Stimulated activated CD4-positive, alpha-beta T cell treated with anti-CD3 and anti-CD28 coated beads, Interleukin-2, amount 100 ng/mL, for 24 hours (primary cell): ENCODE data around the gene KIRREL3.

Experiments
- DNase-seq, 2 donors: peaks; one replicate each; pipeline ENCODE4 v3.0.0-alpha.2; 2020

The KIRREL3 gene

DNA sequence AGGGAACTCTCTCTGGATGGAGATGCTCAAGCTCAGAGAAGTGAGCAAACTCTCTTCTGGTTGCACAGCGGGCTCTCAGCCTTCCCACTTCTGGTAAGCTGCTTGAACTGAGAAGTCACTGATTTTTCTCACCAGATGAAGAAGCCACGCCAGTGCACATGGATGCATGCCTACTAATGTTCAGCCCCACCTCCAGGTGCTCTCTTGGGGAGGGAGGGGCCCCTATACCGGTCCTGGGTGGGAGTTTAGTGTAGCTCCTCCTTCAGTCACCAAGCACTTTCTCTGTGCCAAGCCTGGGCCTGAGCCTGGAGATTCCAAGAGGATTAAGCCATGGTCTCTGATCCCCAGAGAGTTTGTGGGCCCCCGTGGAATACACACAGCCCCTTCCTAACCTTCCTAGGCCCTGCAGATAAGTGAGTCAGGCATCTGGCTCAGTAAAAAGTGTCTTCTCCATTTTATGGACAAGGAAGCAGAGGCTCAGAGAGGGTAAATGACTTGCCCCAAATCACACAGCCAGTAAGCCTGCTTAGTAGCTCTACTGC, 502.9 kb downstream of the KIRREL3 start:
- no peak for DNase-seq

DNA sequence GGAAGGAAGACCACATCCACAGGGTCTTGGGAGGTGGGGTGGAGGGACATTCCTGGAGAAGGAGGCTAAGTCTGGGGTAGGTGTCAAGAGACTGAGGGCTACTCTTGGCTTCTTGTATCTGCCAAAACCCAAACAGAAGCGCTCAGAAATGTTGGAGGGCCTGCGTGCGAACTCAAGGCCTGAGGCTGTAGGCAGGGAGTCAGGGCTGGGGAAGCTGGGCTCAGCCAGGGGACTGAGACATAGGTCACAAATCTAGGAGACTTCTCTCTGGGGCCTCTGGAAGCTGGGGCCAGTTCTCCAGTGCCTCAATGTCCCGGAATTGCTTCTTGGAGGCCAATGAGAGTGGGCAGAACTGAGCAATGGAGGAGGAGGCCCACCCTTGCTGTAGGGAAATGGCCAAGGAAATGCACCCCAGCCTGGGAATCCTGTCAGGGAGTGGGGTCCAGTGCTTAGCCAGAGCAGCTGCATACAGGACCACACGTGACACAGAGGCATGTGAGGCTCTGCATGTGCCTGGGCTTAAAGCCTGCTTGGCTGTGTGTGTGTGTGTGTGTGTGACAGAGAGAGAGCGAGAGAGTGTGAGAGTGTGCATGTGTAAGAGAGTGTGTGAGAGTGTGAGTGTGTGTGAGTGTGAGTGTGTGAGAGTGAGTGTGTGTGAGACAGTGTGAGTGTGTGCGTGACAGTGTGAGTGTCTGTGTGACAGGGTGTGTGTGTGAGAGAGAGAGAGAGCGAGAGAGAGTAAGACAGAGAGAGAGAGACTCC, 503.8 kb downstream of the KIRREL3 start:
- DNase-seq: no peak

DNA sequence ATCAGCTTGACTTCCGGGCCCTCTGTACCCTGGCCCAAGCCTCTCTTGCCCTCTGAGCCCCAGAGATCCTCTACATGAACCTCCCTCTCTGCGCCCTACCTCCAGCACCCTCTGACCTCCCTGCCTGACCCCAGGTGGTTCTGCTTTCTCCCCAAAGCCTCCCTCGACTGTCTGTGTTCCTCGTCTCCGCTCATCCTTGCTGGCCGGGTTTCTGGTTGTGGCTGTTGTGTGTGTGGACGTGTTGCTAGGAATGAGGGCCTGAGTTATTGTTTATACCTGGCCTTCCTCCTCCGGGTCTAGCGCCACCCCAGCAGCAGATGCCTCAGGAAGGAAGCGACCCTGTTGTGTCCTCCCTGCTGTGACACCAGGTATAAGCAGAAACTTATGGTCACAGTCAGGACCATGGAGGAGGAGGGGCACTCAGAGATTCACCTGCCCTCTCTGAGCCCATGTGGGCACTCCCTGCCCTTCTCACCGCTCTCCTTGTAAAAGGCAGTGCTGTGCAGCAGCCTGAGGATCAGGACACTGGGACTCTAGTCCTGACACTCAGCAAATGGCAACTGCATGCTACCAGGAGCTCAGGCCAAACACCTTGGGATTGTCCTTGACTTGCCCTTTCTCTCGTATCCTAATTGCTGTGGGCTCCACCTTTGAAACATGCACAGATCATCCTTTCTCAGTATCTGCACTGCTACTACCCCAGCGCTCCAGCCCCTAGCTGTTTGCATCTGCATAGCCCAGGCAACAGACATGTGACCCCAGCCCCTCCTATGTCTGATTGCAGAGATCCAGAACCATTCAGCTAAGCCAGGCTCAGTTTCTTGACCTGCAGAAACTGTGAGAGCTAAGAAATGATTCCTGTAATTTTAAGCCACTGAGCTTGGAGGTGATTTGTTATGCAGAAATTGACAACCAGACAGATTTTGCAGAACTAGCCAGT, 505.0 kb downstream of the KIRREL3 start:
- DNase-seq: no peak

DNA sequence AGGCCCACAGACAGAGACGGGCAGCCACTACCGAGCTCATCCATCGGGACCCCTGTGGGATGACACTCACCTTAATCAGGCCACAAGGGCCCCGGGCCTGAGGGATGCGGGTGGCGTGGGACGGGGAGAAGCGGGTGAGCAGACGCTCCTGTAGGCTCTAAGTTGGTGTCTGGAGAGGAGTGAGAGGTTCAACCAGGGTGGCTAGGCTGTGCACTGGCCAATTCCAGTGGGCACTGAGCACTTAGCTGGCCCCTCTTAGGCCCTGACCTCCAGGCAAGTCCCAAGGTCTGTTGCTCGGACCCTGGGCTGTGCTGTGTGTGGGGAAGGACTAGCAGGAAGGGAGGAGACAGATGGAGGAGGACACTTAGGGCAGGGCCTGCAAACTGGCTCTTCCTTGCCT, 505.7 kb downstream of the KIRREL3 start:
- DNase-seq: no peak

DNA sequence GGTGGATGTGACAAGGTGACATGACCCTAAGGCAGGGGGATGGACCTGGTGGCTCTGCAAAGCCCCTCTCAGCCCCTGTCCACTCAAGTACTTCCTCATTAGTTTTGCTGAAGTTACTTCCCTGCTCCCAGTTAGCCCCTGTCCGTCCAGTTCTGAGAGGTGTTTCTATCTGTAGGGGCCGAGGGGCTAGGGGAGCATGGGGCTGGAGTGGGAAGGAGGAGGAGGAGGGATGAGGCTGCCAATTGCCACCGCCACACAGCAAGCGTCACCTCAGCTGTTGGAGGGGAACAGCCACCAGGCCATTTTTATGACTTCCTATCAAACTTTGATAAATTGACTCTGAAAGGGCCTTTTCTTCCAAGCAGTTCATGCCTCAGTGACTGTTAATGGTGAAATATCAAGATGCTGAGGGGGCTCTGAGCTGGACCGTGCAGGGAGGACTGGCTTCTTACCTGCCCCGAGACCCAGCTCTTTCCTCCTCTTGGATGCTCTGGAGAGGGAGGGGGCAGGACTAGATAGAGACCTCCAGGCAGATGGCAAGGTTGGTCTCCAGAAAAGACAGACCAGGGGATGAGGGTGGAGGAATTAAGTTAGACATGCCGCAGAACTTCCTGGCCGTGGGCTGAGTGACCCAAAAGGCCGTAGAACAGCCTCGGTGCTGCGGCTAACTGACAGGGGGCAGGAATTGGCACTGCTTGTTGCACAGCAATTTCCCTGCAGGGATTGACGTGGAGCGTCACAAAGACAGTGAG, 508.1 kb downstream of the KIRREL3 start:
- no peak for DNase-seq

DNA sequence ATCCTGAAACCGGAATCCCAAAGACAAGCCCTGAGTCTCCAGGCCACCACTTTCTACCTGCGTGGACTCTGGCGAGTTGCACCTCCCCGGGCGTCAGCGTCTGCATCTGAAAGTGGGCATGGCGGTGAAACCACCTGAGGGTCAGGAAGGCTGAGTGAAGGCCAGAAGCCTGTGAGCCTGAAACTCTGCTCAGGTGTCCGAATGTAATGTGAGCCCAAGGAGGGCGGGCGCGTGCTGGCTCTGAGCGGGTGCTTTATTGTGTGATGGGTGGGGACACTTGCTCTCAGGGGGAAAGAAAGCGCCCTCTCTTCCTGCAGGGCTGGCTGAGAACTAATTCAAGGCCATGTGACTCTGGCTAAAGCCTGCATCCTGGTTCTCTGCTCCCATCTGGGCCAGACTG, 509.5 kb downstream of the KIRREL3 start:
- DNase-seq: no peak

DNA sequence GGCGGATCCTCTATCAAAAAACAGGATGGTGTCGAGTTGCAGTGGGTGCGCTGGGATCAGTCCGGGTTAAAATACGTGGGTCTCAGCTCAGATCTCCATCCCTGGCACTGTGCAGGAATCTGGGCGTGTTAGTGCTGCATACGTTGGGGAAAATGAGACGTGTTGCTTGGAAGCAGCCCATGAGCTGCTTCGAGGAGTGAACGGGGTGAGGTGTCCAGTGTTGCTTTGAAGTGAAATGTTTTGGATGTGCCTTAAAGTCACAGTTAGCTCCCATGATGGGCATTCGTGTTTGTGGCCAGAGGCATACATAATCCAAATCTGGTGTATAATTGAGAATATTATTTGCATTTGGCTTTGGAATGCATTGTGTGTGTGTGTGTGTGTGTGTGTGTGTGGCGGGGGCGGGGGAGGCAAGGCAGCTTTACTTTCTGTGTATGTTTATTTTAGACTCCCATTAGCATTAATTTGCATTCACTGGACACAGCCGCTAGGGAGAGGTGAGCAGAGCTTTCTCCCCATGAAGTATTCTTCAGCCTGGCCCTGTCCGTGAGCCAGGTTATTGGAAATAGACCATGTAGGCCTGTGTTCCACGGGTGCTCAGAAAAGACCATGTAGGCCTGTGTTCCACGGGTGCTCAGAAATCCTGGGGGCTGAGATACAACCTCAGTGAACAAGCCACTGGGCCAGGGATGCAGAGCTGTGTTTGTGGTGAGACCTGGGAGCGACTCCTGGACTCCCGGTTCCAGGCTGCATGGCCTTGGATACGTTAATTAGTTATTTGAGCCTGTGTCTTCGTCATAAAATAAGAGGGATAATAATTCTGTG, 510.5 kb downstream of the KIRREL3 start:
- no peak for DNase-seq

DNA sequence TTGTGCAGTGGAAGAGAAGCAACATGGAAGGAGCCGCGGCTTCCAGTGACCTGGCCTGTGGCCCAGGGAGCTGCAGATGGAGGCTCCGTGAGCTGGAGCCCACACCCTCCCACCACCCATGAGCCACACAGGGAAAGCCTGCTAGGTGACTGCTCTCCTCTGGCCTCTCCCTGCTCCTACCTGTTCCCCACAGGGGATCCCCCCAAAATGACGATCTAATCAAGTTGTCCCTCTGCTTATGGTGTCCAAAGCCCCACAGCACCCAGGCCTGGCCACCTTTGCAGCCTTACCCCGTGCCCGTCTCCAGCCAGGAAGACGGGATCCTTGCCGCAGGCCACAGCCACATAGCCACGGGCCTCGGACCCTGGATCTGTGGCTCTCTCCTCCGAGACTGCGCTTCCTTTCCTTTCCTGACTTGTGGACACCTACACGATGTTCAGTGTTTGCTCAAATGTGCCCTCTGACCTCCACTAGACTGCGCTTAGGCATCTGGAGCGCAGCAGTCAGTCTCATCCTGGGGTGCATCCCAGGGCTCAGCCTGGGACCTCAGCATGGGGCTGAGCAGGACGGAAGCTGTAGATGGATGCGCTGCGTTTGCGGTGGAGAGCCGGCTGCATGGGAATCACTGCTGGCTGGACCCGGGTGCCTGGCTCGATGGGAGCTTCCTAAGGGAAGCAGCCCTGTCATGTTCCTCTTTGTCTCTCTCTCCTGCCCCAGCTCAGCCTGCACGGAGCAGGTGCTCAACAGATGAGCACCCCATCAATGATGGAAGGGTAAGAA, 511.8 kb downstream of the KIRREL3 start:
- DNase-seq: no peak

DNA sequence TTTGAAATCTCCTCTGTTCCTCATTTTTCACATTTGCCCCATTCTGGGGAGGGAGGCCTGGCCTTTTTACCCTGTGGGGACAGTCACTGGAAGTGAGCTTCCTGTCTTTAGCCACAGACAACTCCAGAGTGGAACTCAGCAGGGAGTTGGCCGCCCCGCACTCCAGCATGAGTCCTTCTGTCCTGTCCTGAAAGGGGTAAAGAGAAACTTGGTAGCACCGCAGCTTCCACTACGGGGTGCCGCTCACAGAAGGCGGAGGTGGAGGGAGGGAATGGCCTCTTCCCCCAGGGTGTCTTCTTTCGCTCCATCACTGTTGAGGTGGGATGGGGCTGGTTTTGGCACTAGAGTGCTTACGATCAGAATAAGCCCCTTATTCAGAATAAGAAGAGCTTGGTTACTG, 512.9 kb downstream of the KIRREL3 start:
- DNase-seq: no peak

DNA sequence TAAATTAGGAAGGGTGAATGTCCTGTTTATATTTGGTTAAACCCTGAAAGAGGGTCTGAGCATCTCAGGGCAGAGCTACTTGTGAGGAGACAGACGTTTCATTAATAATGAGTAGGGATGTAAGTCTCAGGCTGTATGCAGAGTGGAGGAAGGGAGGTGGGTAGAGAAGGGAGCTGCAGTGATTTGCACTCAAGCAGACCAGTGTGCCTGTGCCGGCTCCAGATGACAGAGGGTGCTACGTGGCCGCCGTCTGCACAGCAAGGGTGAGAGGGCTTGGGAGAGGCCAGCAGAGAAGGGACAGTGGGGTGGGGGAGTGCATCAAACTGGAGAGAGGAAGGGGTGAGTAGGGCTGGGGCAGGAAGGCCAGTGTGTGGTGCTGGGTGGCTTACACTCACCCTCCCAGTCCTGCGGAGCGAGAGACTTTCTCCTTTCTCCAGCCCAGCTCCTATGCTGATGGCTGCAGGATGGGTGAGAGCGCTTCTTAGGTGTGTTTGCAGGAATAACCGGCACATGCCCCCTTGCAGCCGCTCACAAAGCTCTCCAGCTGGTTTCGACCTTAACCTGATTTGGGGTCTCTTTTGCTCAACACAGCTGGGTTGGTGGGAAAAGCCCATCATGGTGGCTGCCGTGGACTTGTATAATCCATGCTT, 514.5 kb downstream of the KIRREL3 start:
- no peak for DNase-seq

DNA sequence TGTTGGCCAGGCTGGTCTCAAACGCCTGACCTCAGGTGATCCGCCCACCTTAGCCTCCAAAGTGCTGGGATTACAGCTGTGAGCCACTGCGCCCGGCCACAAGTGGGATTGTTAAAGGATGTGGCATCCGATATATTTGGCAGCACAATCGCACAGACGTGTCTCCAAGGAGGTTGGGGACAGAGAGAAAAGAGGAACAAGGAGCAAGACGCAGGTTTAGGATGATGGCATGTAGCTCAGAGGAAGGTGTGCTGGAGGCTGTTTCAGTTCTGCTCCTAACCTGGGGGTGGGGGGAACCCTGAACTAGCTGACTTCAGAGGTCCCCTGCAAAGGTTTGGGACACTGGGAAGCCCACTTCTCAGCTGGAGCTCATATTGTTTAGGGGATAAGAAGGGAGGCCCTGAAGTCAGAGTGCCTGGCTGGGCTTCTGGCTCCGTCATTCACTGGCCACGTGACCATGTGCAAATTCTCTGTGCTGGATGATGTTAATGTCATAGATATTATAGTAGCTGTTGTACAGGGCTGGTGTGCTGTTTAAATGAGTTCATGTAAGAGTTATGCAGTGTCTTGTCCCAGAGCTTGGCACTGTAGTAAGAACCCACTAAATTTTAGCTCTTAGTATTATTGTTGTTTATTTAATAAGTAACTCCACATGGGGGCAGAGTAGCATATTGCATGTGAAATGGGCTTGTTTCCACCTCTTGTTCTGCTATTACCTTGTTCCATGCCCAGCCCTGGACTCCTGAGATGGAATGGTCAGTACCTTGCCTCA, 515.4 kb downstream of the KIRREL3 start:
- DNase-seq: no peak

DNA sequence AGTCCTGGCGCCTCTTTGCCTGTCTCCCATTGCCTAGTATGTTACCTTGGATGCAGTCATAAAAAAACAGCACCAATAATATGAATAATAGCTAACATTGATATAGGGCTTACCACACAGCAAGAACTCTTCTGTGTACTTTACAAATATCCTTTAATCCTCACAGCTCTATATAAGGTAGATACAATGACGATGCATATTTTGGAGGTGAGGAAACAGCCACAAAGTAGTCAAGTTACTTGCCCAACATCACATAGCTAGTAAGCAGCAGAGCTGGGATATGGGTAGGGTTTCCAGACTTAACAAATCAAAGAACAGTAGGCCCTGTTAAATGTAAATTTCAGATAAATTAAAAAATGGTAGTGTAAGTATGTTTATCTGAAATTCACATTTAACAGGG, 516.3 kb downstream of the KIRREL3 start:
- no peak for DNase-seq

DNA sequence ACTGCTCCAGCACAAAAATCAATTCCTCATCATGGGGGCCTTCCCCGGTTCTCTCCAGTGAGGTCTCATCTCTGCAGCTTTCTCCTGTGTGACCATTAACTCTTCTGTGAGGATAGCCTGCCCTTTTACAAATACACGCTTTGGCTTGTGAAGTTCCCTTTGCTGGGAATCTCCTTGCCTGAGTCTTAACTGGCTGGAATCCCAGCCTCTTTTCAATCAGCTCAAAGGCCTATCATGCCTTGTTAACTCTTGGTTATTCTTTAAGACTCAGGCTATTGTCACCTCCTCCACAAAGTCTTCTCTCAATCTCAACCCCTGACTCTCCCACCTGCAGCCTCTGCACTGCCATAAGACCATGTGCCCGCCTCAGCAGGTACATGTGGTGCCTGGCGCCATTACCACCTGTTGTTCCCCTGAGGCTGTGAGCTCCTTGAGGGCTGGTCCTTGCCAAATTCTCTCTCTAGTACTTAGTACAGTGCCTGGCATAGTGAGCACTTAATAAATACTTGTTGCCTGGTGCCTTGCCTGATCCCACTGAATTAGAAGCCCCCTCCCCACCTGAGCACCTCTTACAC, 516.9 kb downstream of the KIRREL3 start:
- no peak for DNase-seq

DNA sequence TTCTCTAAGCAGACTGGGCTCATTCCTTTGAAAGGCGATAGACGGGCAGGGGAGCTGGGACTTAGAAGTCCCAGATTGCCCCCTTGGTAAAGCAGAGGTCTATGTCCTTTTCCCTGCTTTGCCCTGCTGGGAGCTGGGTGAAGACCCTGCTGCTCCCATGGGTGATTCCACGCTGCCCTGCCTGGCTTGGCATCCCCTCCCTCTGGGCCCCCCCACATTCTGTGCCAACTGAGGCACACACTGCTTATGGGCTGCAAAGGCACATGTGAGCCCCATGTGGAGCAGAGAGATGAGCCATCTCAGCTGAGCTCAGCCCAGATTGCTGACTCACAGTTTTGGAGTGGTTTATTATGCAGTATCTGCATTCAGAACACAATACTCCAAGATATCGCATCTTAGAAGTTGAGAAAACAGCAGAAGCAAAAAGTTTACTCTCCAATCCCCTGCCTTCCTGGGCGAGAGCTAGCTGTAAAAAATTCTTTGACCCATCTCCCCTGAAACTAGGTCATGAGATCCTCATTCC, 517.9 kb downstream of the KIRREL3 start:
- DNase-seq: no peak

DNA sequence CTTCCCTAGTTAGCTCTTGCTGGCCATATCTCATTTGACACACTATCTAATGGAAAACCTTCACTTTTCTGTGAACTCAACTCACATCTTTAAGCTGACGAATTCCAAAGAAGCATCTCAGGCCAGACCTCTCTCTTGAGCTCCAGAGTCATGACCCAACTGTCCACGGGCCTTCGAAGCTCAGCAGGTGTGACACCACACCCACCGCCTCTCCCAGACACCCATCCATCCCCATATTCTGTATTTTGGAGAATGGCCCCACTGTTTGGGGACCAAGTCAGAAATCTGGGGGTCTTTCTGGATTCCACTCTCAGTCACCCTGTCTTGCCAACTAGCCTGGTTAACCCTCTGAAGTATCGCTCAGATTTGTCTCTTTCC, 519.3 kb downstream of the KIRREL3 start:
- DNase-seq: no peak

DNA sequence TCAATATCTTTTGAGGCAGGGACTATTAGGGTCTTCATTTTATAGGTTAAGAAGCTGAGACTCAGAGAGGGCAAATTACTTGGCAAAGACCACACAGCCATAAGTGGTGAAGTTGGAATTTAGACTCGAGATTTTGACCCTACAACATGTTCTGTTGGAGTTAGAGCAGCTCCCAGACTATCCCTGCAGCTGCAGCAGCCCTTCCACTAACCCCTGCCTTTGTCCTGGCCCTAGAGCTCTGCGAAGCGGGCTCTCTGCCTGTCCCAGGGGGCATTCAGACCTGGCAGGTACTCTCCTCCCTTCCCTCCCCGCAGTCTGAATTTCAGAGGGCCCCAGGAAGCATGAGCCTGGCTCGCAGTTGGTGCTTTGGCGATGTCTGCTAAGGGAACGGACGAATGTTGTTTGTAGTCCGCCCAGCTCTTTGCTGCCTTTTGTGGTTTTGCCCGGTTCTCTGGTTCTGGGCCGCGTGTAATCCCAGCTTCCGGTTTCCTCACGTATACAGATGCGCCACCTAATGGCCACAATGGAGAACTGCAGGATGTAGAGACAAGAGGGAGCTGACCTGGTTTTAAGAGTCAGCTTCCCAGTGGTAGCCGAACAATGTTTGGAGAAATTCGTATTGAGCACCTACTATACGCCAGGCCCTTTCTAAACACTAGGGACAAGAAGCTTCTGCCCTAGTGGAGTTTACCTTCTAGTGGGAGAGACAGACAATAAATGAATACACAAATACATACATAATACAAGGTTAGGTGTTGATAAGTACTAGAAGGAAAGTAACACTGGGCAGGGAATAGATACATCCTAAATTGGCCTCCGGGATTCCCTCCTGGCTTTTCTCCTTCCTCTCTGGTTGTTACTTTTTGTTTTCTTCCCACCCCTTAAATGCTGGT, 519.9 kb downstream of the KIRREL3 start:
- peak; percentile 66 to 69 for DNase-seq

DNA sequence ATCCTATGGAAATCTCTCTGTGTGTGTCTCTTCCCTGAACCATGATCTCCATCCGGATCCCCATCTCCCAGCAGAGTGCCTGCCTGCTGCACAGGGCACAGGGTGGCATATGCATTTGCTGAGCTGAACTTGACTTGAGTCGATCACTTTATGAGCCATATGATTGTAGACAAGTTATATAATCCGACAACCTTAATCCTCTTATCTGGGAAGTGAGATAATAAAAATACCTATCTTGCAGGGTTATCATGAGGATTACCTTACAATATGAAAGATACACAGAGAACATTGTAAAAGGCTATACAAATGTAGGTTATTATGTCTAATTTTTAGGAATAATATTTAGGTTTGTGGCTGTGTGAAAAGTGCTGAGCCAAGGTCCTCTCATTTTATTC, 520.6 kb downstream of the KIRREL3 start:
- DNase-seq: no peak

DNA sequence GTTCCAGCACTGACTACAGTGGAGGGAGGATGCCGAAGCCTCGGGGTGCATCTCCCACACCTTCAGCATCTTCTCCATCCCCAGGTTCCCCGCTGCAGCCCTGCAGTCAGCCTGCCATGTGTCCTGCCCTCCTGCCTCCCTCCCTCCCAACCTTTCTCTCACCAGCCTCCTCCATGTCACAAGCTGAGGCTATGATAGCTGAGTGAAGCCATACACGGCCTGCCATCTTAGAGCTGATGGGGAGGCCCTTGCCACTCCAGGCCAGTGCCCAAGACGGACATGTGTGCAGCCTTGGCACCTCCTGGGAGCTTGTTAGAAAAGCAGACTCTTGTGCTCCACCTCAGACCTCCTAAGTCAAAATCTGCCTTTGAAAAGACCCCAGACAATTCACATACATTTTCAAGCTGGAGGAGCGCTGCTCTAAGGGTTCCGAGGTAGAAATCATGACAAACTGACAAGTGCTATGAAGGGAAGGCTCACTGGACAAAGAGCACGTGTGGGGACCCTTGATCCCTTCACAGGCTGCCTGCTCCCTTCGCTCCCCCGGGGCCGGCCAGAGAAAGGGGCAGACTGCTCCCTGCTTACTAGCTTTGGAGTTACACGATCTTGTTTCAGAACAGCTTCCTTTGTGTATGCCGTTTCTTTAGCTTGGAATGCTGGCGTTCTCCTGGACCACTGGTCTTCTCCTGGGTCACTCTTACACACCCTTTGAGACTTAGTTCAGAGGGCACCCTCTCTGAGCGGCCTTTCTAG, 521.2 kb downstream of the KIRREL3 start:
- DNase-seq: no peak
